Measurements from ENCODE around the gene CRYL1. TPM values are rescaled to one million over a fixed set of nuclear protein-coding genes. Genes with fewer than 3 reads are reported as not detected.

CRYL1 gene
- total and polyA plus RNA-seq, 7 donors: 6.4 to 18.5 (median 12.9) TPM

DNA sequence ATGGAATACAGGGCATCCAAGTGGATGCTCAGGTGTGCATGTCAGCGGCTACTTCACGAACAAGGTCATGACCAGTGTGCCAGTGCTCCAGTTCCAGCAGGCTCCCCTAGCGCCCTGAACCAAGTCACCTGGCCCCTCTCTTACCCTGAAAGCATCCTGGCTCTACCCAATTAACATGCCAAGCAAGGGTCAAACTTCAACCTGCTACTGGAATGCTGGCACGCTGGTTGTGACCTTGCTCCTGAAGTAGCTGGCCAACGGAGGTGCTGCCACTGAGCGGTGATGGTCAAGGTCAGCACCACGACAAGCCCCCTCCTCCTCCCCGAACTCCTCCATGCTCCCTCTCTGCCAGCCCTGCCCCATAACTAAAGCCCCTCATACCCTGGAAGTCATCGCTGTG, 96.0 kb downstream of the CRYL1 start:
- intact Hi-C loops (cut with DNase I): no loop called here
- Histone ChIP-seq H3K36me3 (ENCODE audit: insufficient read depth in 1 of 2, low read depth in 1 of 2) (peaks cover 0 to 5% of the 10 kb centered on the region in 2 donors), H3K4me1 (no peaks in the 10 kb centered on the region), H3K4me3 (no peak overlapping the region), H3K9me3 (no peaks in the 10 kb centered on the region), H3K27ac (no peak overlapping the region), H3K27me3 (ENCODE audit: insufficient read depth in 3 of 3, low read length in 2 of 3) (no peaks in the 10 kb centered on the region)
- no peak for TF ChIP-seq CTCF (IDR thresholded peaks at IDR 0.05)
- DNase-seq: no peak
- ATAC-seq: no peak
- WGBS, 3 donors: 95 to 97% (median 97%) methylated on average over 9 of the region's 9 CpGs

DNA sequence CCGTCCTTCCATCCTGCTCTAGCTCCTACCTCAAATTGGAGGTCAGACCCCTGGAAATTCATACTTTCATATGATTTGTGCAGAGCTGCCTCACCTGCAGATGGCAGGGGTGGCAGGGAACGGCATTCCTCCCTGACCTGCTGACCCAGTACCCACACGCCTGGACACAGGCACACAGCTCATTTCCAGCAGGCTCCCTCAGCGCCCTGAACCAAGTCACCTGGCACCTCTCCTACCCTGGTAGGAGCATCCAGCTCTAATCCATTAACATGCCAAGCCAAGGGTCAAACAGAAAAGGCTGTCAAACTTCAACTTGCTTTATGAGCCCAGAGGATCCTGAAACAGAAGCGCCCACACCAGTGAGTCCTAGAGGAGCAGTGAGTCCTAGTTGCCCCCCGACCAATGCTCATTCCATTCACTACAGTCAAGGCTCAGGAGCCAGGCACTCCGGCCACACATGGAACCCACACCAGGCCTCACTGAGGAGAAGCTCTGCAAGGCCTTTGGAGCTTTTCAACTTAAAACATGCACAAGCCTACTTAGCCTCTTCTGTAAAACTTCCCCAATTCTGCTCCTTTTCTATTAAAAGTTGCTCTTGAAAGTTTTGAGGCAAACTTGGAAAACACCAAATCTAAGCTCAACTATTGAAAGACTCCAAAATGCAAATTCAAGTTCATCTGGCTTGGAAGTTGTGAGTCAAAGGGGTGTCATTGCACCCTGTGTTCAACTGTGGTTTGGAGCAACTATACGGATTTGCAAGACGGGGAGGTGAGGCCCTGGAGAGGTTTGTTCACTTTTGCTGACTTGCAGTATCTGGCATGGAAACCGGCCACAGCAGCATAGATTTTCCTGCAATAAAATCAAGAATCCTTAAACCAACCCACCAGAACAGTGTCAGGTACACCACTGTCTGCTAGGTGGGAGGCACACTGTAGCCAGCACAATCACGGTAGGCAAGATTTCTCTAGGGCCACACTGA, 96.7 kb downstream of the CRYL1 start:
- no peaks in the 10 kb centered on the region for H3K9me3 ChIP-seq
- H3K36me3 ChIP-seq (ENCODE audit: insufficient read depth in 1 of 2, low read depth in 1 of 2): peaks cover 0 to 11% of the 10 kb centered on the region in 2 donors
- no peaks in the 10 kb centered on the region for H3K4me1 ChIP-seq
- no peak for ATAC-seq
- intact Hi-C loops (cut with DNase I): no loop called here
- no peaks in the 10 kb centered on the region for H3K27me3 ChIP-seq (ENCODE audit: insufficient read depth in 3 of 3, low read length in 2 of 3)
- no peak for TF ChIP-seq CTCF (IDR thresholded peaks at IDR 0.05)
- no peak overlapping the region for H3K27ac ChIP-seq
- no peak overlapping the region for H3K4me3 ChIP-seq
- WGBS, 3 donors: 85 to 90% (median 87%) methylated on average over 11 of the region's 11 CpGs
- DNase-seq: no peak

DNA sequence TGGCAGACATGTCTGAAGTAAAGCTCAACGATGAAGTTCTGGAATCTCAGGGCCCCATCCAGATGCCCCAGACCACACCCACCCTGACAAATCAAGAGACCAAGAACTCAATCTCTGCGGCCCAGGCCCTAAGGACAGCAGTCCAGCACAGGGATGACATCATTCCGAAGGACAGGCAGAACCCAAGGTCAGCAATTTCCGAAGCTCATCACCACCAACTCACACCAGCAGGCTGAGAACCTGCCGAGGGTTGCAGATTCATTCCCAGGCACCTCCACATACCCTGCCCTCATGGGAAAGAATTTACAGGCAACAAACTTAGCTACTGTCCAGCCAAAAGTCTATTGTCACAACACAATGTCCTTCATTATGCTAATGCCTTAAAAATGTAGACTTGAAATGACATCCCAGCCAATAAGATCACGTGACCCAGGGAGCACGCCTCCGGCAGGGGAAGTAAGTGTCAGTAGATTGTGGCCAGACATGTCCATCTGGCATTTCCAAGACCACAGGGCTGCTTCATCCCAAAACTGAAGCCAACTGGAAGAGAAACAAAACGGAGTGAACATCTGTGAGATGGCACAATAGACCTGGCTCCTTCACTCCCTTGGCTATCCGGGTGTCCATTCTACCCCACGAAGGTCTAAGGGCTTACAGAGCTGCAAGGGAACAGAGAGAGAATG, 98.8 kb downstream of the CRYL1 start:
- ATAC-seq (peak in 2 of 4 donors; percentile 46 to 47), DNase-seq (no peak)
- intact Hi-C loops (cut with DNase I): no loop called here
- WGBS, 3 donors: 36 to 53% (median 40%) methylated on average over 11 of the region's 11 CpGs
- Histone ChIP-seq H3K4me3 (no peak overlapping the region), H3K27ac (no peak overlapping the region), H3K4me1 (no peaks in the 10 kb centered on the region), H3K9me3 (no peaks in the 10 kb centered on the region), H3K27me3 (ENCODE audit: insufficient read depth in 3 of 3, low read length in 2 of 3) (no peaks in the 10 kb centered on the region), H3K36me3 (ENCODE audit: insufficient read depth in 1 of 2, low read depth in 1 of 2) (peaks cover 0 to 11% of the 10 kb centered on the region in 2 donors)
- no peak for TF ChIP-seq CTCF (IDR thresholded peaks at IDR 0.05)

GRCh38 chr13:20425819-20426219, 99.8 kb downstream of the CRYL1 start:
- H3K27me3 ChIP-seq (ENCODE audit: insufficient read depth in 3 of 3, low read length in 2 of 3): no peaks in the 10 kb centered on the region
- no peaks in the 10 kb centered on the region for H3K4me1 ChIP-seq
- no peak overlapping the region for H3K27ac ChIP-seq
- no peak overlapping the region for H3K4me3 ChIP-seq
- no peaks in the 10 kb centered on the region for H3K9me3 ChIP-seq
- no peak for TF ChIP-seq CTCF (IDR thresholded peaks at IDR 0.05)
- ATAC-seq: no peak
- DNase-seq: no peak
- 89 to 91% (median 89%) methylated on average over 7 of the region's 7 CpGs for WGBS, 3 donors
- intact Hi-C loops (cut with DNase I): no loop called here
- H3K36me3 ChIP-seq (ENCODE audit: insufficient read depth in 1 of 2, low read depth in 1 of 2): peaks cover 0 to 8% of the 10 kb centered on the region in 2 donors

Measured in psoas muscle (tissue), 8 donors.